Measurements from ENCODE around the gene ASAP2. TPM values are rescaled to one million over a fixed set of nuclear protein-coding genes. Genes with fewer than 3 reads are reported as not detected.

Gene ASAP2
- total RNA-seq, 2 donors from 2014 or later = 58.1 to 61.7 TPM

- no peaks in the 10 kb centered on the region for H3K36me3 ChIP-seq
- H3K27ac ChIP-seq = peak overlapping the region; percentile 89
- H3K4me3 ChIP-seq = peak overlapping the region; percentile 4
- peaks cover 18% of the 10 kb centered on the region for H3K4me1 ChIP-seq
- DNase-seq = no peak
- intact Hi-C loops (cut with DNase I) = no loop called here
- H3K9me3 ChIP-seq = no peaks in the 10 kb centered on the region
- H3K9ac ChIP-seq (ENCODE audit: low read depth in 2 of 2, low read length in 2 of 2) = peak overlapping the region in 1 of 2 donors; percentile 78
- H3K27me3 ChIP-seq = no peaks in the 10 kb centered on the region
- no peak for TF ChIP-seq CTCF (IDR thresholded peaks at IDR 0.05)
These were observed 3.4 kb downstream of the ASAP2 start for GRCh38 chr2:9210030-9210429.

- Histone ChIP-seq H3K27ac (peak overlapping the region; percentile 89), H3K36me3 (no peaks in the 10 kb centered on the region), H3K9ac (ENCODE audit: low read depth in 2 of 2, low read length in 2 of 2) (peak overlapping the region in 1 of 2 donors; percentile 62), H3K4me1 (peaks cover 18% of the 10 kb centered on the region), H3K9me3 (no peaks in the 10 kb centered on the region), H3K27me3 (no peaks in the 10 kb centered on the region), H3K4me3 (no peak overlapping the region)
- DNase-seq = peak; percentile 61
- TF ChIP-seq CTCF (IDR thresholded peaks at IDR 0.05) = no peak
- intact Hi-C loops (cut with DNase I) = no loop called here
These were observed 4.9 kb downstream of the ASAP2 start for GRCh38 chr2:9211496-9211895.

GRCh38 chr2:9212010-9212635, 5.5 kb downstream of the ASAP2 start:
- Histone ChIP-seq H3K27ac (peak overlapping the region; percentile 89), H3K36me3 (no peaks in the 10 kb centered on the region), H3K9ac (ENCODE audit: low read depth in 2 of 2, low read length in 2 of 2) (peak overlapping the region; percentile 26 to 62), H3K27me3 (no peaks in the 10 kb centered on the region), H3K9me3 (no peaks in the 10 kb centered on the region), H3K4me1 (peaks cover 18% of the 10 kb centered on the region), H3K4me3 (no peak overlapping the region)
- peak; percentile 78 for DNase-seq
- TF ChIP-seq CTCF (IDR thresholded peaks at IDR 0.05) = no peak
- intact Hi-C loops (cut with DNase I) = no loop called here

- no peaks in the 10 kb centered on the region for H3K27me3 ChIP-seq
- no peak for TF ChIP-seq CTCF (IDR thresholded peaks at IDR 0.05)
- peaks cover 18% of the 10 kb centered on the region for H3K4me1 ChIP-seq
- peak overlapping the region; percentile 89 for H3K27ac ChIP-seq
- intact Hi-C loops (cut with DNase I) = no loop called here
- H3K9ac ChIP-seq (ENCODE audit: low read depth in 2 of 2, low read length in 2 of 2) = peak overlapping the region; percentile 26 to 62
- no peaks in the 10 kb centered on the region for H3K9me3 ChIP-seq
- H3K36me3 ChIP-seq = no peaks in the 10 kb centered on the region
- no peak overlapping the region for H3K4me3 ChIP-seq
- peak; percentile 63 for DNase-seq
These were observed 6.2 kb downstream of the ASAP2 start for GRCh38 chr2:9212661-9213411.

- no peak for TF ChIP-seq CTCF (IDR thresholded peaks at IDR 0.05)
- H3K9me3 ChIP-seq = no peaks in the 10 kb centered on the region
- peaks cover 18% of the 10 kb centered on the region for H3K4me1 ChIP-seq
- DNase-seq = no peak
- H3K27ac ChIP-seq = peak overlapping the region; percentile 89
- H3K27me3 ChIP-seq = no peaks in the 10 kb centered on the region
- no peak overlapping the region for H3K4me3 ChIP-seq
- peak overlapping the region in 1 of 2 donors; percentile 47 for H3K9ac ChIP-seq (ENCODE audit: low read depth in 2 of 2, low read length in 2 of 2)
- H3K36me3 ChIP-seq = no peaks in the 10 kb centered on the region
- intact Hi-C loops (cut with DNase I) = no loop called here
These were observed 7.0 kb downstream of the ASAP2 start for GRCh38 chr2:9213477-9214051.

Measured in colonic mucosa (tissue), 4 donors.